IMR-90 (cell line): ENCODE measurements around the gene AUTS2. TPM values are rescaled to one million over a fixed set of nuclear protein-coding genes. Genes with fewer than 3 reads are reported as not detected.

Experiments
- ATAC-seq: fragments of 200-7000 bp; cut with Tn5 transposase; 2 replicates; pipeline ENCODE4 v1.9.1; 2020; ENCODE audit warnings: low read depth, mild to moderate bottlenecking, moderate library complexity
- BruUV-seq: library from RNA; stranded (reverse); fragments of 400-500 nt; replicated peaks from 2 replicates; lab custom pipeline; 2021; lab: Mats Ljungman, UMichigan
- CTCF ChIA-PET: fragments of 300-600 bp; formaldehyde crosslinking; extraction: SDS; loops from one replicate; lab custom pipeline; 2021; ENCODE audit warnings: antibody characterized with exemption; lab: Yijun Ruan, JAX
- POLR2A ChIA-PET: fragments of 300-600 bp; sonication (Branson Sonifier 250); formaldehyde crosslinking; loops from one replicate; lab custom pipeline; 2022; ENCODE audit warnings: antibody characterized with exemption; ENCODE audit not compliant: unreplicated experiment; lab: Charles Lee
- DNase-seq: peaks from one replicate; pipeline ENCODE4 v3.0.0; 2013
- H2AFZ ChIP-seq: replicated peaks from 2 replicates; pipeline ENCODE3; 2013; ENCODE audit warnings: low read length, mild to moderate bottlenecking; ENCODE audit not compliant: poor library complexity
- H2AK5ac ChIP-seq: 2 replicates; pipeline ENCODE4 v1.6.1; 2013; ENCODE audit warnings: low read depth, low read length, inconsistent platforms
- H2AK9ac ChIP-seq: replicated peaks from 2 replicates; pipeline ENCODE3; 2013; ENCODE audit warnings: mild to moderate bottlenecking, low read depth, low read length, moderate library complexity; ENCODE audit not compliant: poor library complexity
- H2BK120ac ChIP-seq: 2 replicates; pipeline ENCODE4 v1.6.1; 2013; ENCODE audit warnings: low read depth, low read length, inconsistent platforms
- H2BK15ac ChIP-seq: 3 replicates; pipeline ENCODE4 v1.6.1; 2013; ENCODE audit warnings: low read depth, low read length, inconsistent platforms
- H2BK20ac ChIP-seq: 2 replicates; pipeline ENCODE4 v1.6.1; 2013; ENCODE audit warnings: low read depth, mild to moderate bottlenecking, inconsistent platforms, low read length, moderate library complexity
- H2BK5ac ChIP-seq: 2 replicates; pipeline ENCODE4 v1.6.1; 2013; ENCODE audit warnings: mild to moderate bottlenecking, low read depth, low read length, inconsistent platforms; ENCODE audit not compliant: poor library complexity, severe bottlenecking
- H3K14ac ChIP-seq: replicated peaks from 2 replicates; pipeline ENCODE4 v1.6.1; 2013; ENCODE audit warnings: low read depth, low read length, inconsistent platforms
- H3K18ac ChIP-seq: 2 replicates; pipeline ENCODE4 v1.6.1; 2013; ENCODE audit warnings: low read depth, low read length, control low read depth
- H3K23ac ChIP-seq: 2 replicates; pipeline ENCODE4 v1.6.1; 2013; ENCODE audit warnings: low read depth, low read length, inconsistent platforms
- H3K27ac ChIP-seq: 2 replicates; pipeline ENCODE4 v1.5.1; 2013; ENCODE audit warnings: mild to moderate bottlenecking, control low read depth, low read length; ENCODE audit not compliant: insufficient read depth
- H3K27me3 ChIP-seq: 2 replicates; pipeline ENCODE4 v1.6.1; 2013; ENCODE audit warnings: low read length; ENCODE audit not compliant: control insufficient read depth, insufficient read depth
- H3K36me3 ChIP-seq: 2 replicates; pipeline ENCODE4 v1.6.1; 2013; ENCODE audit warnings: low read length, mixed read lengths; ENCODE audit not compliant: control insufficient read depth, insufficient read depth
- H3K4ac ChIP-seq: 2 replicates; pipeline ENCODE4 v1.6.1; 2013; ENCODE audit warnings: low read depth, low read length, inconsistent platforms
- H3K4me1 ChIP-seq: 2 replicates; pipeline ENCODE4 v1.6.1; 2013; ENCODE audit warnings: low read length, mixed read lengths; ENCODE audit not compliant: control insufficient read depth, insufficient read depth
- H3K4me2 ChIP-seq: 2 replicates; pipeline ENCODE4 v1.6.1; 2013; ENCODE audit warnings: low read depth, mild to moderate bottlenecking, control low read depth, low read length, moderate library complexity
- H3K4me3 ChIP-seq: 2 replicates; pipeline ENCODE4 v1.5.1; 2013; ENCODE audit warnings: low read depth, mild to moderate bottlenecking, control low read depth, low read length, moderate library complexity; ENCODE audit not compliant: insufficient read depth
- H3K56ac ChIP-seq: 2 replicates; pipeline ENCODE4 v1.6.1; 2013; ENCODE audit warnings: low read length, inconsistent platforms; ENCODE audit not compliant: insufficient read depth; ENCODE audit errors: extremely low read depth
- H3K79me1 ChIP-seq, 2 experiments: 2 replicates each; pipeline ENCODE4 v1.6.1; 2013; ENCODE audit warnings: low read length in 2 of 2, inconsistent platforms in 1 of 2, low read depth in 1 of 2
- H3K9ac ChIP-seq: 2 replicates; pipeline ENCODE4 v1.6.1; 2013; ENCODE audit warnings: low read depth, low read length, control low read depth
- H3K9me1 ChIP-seq: 2 replicates; pipeline ENCODE4 v1.6.1; 2013; ENCODE audit warnings: low read length, inconsistent platforms; ENCODE audit not compliant: insufficient read depth
- H3K9me3 ChIP-seq: 2 replicates; pipeline ENCODE4 v1.6.1; 2013; ENCODE audit warnings: low read length; ENCODE audit not compliant: control insufficient read depth, insufficient read depth
- H4K20me1 ChIP-seq: 2 replicates; pipeline ENCODE4 v1.6.1; 2013; ENCODE audit warnings: low read length, inconsistent platforms; ENCODE audit not compliant: insufficient read depth
- H4K5ac ChIP-seq: 2 replicates; pipeline ENCODE4 v1.6.1; 2013; ENCODE audit warnings: mild to moderate bottlenecking, low read depth, low read length, control low read depth
- H4K8ac ChIP-seq, 2 experiments: 2 replicates each; pipeline ENCODE4 v1.6.1; 2013; ENCODE audit warnings: low read depth in 2 of 2, low read length in 2 of 2, control low read depth in 1 of 2, inconsistent platforms in 1 of 2
- H4K91ac ChIP-seq: 2 replicates; pipeline ENCODE4 v1.6.1; 2013; ENCODE audit warnings: low read depth, low read length, inconsistent platforms; ENCODE audit not compliant: insufficient read depth
- BHLHE40 ChIP-seq: fragments of 150-350 bp; IDR thresholded peaks from 2 replicates; pipeline ENCODE4 v1.6.1; 2016; ENCODE audit warnings: mild to moderate bottlenecking, low read depth, low read length
- FOS ChIP-seq: fragments of 150-350 bp; IDR thresholded peaks from 2 replicates; pipeline ENCODE4 v1.6.1; 2016; ENCODE audit warnings: low read depth, low read length
- MAFK ChIP-seq: IDR thresholded peaks from 2 replicates; pipeline ENCODE4 v1.6.1; 2012; ENCODE audit warnings: low read depth, low read length, improper control_type of control experiment
- MAZ ChIP-seq: IDR thresholded peaks from 2 replicates; pipeline ENCODE4 v1.6.1; 2012; ENCODE audit warnings: low read depth, mild to moderate bottlenecking, low read length, improper control_type of control experiment, moderate library complexity, borderline replicate concordance
- MXI1 ChIP-seq: IDR thresholded peaks from 2 replicates; pipeline ENCODE4 v1.6.1; 2012; ENCODE audit warnings: low read depth, mild to moderate bottlenecking, low read length, moderate library complexity, borderline replicate concordance
- POLR2A ChIP-seq: IDR thresholded peaks from 2 replicates; pipeline ENCODE4 v1.6.1; 2012; ENCODE audit warnings: mild to moderate bottlenecking, low read depth, low read length
- RAD21 ChIP-seq: IDR thresholded peaks from 2 replicates; pipeline ENCODE4 v1.6.1; 2012; ENCODE audit warnings: low read length, improper control_type of control experiment
- RCOR1 ChIP-seq: IDR thresholded peaks from 2 replicates; pipeline ENCODE4 v1.6.1; 2012; ENCODE audit warnings: mild to moderate bottlenecking, low read length, improper control_type of control experiment; ENCODE audit not compliant: insufficient replicate concordance
- SMC3 ChIP-seq: fragments of 150-350 bp; IDR thresholded peaks from 2 replicates; pipeline ENCODE4 v1.6.1; 2016; ENCODE audit warnings: low read depth, mild to moderate bottlenecking, antibody characterized with exemption, low read length, moderate library complexity
- WGBS, 2 experiments: methylation state at CpG; one replicate each; pipeline versions ENCODE4 v1.1.5 to v1.1.7; 2013; ENCODE audit warnings: missing lambda C conversion rate in 2 of 2; ENCODE audit not compliant: insufficient read length in 1 of 2; ENCODE audit errors: extremely low coverage in 2 of 2; 5-methylcytosine and 5-hydroxymethylcytosine counted together
- dilution Hi-C: fragments of 300-500 bp; cut with HindIII; formaldehyde crosslinking; loops from one replicate; pipeline ENCODE4 v1.14.3; 2018; ENCODE audit warnings: low sequenced_read_pairs; ENCODE audit not compliant: unreplicated experiment
- in situ Hi-C: fragments of 300-500 bp; cut with MboI; formaldehyde crosslinking; loops from 3 replicates; pipeline ENCODE4 v1.14.3; 2019; ENCODE audit warnings: low sequenced_read_pairs, inconsistent platforms, mixed read lengths
- intact Hi-C: fragments of 100-400 bp; cut with micrococcal nuclease; formaldehyde crosslinking; loops from 2 replicates; pipeline ENCODE4 v1.10.0; 2022
- polyA plus RNA-seq, 3 experiments: library from polyadenylated mRNA; depleted of rRNA; stranded (reverse); fragments of >200 nt; gene quantifications; 2 replicates each; pipeline ENCODE4 v1.2.3, GENCODE V29; 2012; ENCODE audit warnings: low replicate concordance in 1 of 3
- total RNA-seq: library from RNA; depleted of rRNA; stranded (reverse); fragments of >200 nt; gene quantifications from 2 replicates; pipeline ENCODE4 v1.2.3, GENCODE V29; 2012
- TF ChIP-seq, protein P1 (sequence below): fragments of 150-350 bp; IDR thresholded peaks from 2 replicates; pipeline ENCODE4 v1.6.1; 2017; ENCODE audit warnings: mild to moderate bottlenecking, antibody characterized with exemption, low read length, low read depth

The AUTS2 gene
- total and polyA plus RNA-seq, 2 of the 4 experiments (the other 2 are of a cell fraction), result 0.90 to 3.0 TPM

GRCh38 chr7:69744026-69744425, 145.8 kb downstream of the AUTS2 start:
- no peak overlapping the region for H3K23ac ChIP-seq
- ChIA-PET CTCF (interaction anchor here (0.6 kb wide), 1 partner anchor 301 kb away, joined by 3 read pairs; no protein-coding TSS in a partner anchor), POLR2A (no interaction called here)
- BruUV-seq, result no TSS peak
- no peak overlapping the region for H3K18ac ChIP-seq
- dilution Hi-C loops (no loop called here), in situ Hi-C loops (no loop called here), intact Hi-C loops (no loop called here)
- no peaks in the 10 kb centered on the region for H3K9me1 ChIP-seq
- no peak overlapping the region for H2BK5ac ChIP-seq
- H3K4ac ChIP-seq, result no peak overlapping the region
- H3K4me2 ChIP-seq, result no peak overlapping the region
- TF ChIP-seq POLR2A, result no peak
- TF ChIP-seq RCOR1, result no peak
- TF ChIP-seq MXI1, result no peak
- TF ChIP-seq SMC3, result no peak
- TF ChIP-seq BHLHE40, result no peak
- no peak for TF ChIP-seq MAZ
- TF ChIP-seq RAD21, result no peak
- TF ChIP-seq, protein P1, sequence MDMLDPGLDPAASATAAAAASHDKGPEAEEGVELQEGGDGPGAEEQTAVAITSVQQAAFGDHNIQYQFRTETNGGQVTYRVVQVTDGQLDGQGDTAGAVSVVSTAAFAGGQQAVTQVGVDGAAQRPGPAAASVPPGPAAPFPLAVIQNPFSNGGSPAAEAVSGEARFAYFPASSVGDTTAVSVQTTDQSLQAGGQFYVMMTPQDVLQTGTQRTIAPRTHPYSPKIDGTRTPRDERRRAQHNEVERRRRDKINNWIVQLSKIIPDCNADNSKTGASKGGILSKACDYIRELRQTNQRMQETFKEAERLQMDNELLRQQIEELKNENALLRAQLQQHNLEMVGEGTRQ, result no peak
- TF ChIP-seq MAFK, result no peak
- no peak for TF ChIP-seq FOS
- no peak overlapping the region for H2BK15ac ChIP-seq
- DNase-seq, result no peak
- no peaks in the 10 kb centered on the region for H3K27me3 ChIP-seq
- H3K14ac ChIP-seq, result no peak overlapping the region
- 0 out of 2 replicates have a peak, but pooled peaks cover 2% of the 10 kb centered on the region for H3K9me3 ChIP-seq
- H2AK9ac ChIP-seq, result no peak overlapping the region
- H3K56ac ChIP-seq, result no peak overlapping the region
- H3K9ac ChIP-seq, result no peak overlapping the region
- H3K27ac ChIP-seq, result no peak overlapping the region
- H4K5ac ChIP-seq, result no peak overlapping the region
- H4K91ac ChIP-seq, result no peak overlapping the region
- H2BK20ac ChIP-seq, result no peak overlapping the region
- H3K79me1 ChIP-seq, result no peaks in the 10 kb centered on the region
- H3K4me3 ChIP-seq, result no peak overlapping the region
- H3K4me1 ChIP-seq, result no peaks in the 10 kb centered on the region
- no peak overlapping the region for H4K8ac ChIP-seq
- no CpG with 5 or more reads among the region's 4 CpGs for WGBS, 2 experiments
- ATAC-seq, result no peak
- H4K20me1 ChIP-seq, result no peaks in the 10 kb centered on the region
- H2BK120ac ChIP-seq, result no peak overlapping the region
- no peak overlapping the region for H2AK5ac ChIP-seq
- H3K36me3 ChIP-seq, result no peaks in the 10 kb centered on the region
- H2AFZ ChIP-seq, result no peak overlapping the region
